Keratinocyte (primary cell): Measurements from ENCODE around the gene SLC39A8.

Source experiments
- EZH2 ChIP-seq: IDR thresholded peaks from one replicate; pipeline ENCODE4 v1.6.1; 2012; ENCODE audit warnings: inconsistent platforms, mild to moderate bottlenecking, low read length, moderate library complexity
- TF ChIP-seq, protein P1 (sequence below), 3 experiments: IDR thresholded peaks in 1 of 3; conservative IDR thresholded peaks in 1 of 3; optimal IDR thresholded peaks in 1 of 3; 2 replicates in 2 of 3; 3 replicates in 1 of 3; pipeline versions ENCODE3 to v1.5.1; 2011; ENCODE audit warnings: low read length in 3 of 3, mild to moderate bottlenecking in 3 of 3, moderate library complexity in 2 of 3, control low read depth in 1 of 3, inconsistent platforms in 1 of 3; ENCODE audit not compliant: insufficient read depth in 2 of 3; ENCODE audit errors: extremely low read depth in 1 of 3

GRCh38 chr4:102218656-102219055 lies 126.6 kb downstream of the SLC39A8 start:
- TF ChIP-seq, protein P1, sequence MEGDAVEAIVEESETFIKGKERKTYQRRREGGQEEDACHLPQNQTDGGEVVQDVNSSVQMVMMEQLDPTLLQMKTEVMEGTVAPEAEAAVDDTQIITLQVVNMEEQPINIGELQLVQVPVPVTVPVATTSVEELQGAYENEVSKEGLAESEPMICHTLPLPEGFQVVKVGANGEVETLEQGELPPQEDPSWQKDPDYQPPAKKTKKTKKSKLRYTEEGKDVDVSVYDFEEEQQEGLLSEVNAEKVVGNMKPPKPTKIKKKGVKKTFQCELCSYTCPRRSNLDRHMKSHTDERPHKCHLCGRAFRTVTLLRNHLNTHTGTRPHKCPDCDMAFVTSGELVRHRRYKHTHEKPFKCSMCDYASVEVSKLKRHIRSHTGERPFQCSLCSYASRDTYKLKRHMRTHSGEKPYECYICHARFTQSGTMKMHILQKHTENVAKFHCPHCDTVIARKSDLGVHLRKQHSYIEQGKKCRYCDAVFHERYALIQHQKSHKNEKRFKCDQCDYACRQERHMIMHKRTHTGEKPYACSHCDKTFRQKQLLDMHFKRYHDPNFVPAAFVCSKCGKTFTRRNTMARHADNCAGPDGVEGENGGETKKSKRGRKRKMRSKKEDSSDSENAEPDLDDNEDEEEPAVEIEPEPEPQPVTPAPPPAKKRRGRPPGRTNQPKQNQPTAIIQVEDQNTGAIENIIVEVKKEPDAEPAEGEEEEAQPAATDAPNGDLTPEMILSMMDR (optimal IDR thresholded peaks at IDR 0.05 in 1 of 3, IDR thresholded peaks at IDR 0.05 in 1 of 3, conservative IDR thresholded peaks at IDR 0.05 in 1 of 3; ENCODE audit: extremely low read depth in 1 of 3, insufficient read depth in 2 of 3, low read length in 3 of 3), result no peak
- no peak for TF ChIP-seq EZH2
